Tibial nerve (tissue), 4 donors: ENCODE results near the gene CYTH1.

Source experiments
- CTCF ChIP-seq, 5 experiments: fragments of 200-600 bp in 3 of 5; fragments of 450-650 bp in 2 of 5; sonication (generic) in 3 of 5; IDR thresholded peaks; one replicate each; pipeline ENCODE4 v1.5.1; 2016 to 2019; ENCODE audit warnings: antibody characterized with exemption in 5 of 5, mild to moderate bottlenecking in 3 of 5, moderate library complexity in 2 of 5
- EP300 ChIP-seq, 2 donors: sonication (generic); formaldehyde crosslinking; IDR thresholded peaks; one replicate each; pipeline ENCODE4 v1.6.1; 2017; ENCODE audit warnings: antibody characterized with exemption in 2 of 2, mild to moderate bottlenecking in 1 of 2
- POLR2A ChIP-seq, 2 donors: fragments of 450-650 bp; IDR thresholded peaks; one replicate each; pipeline ENCODE4 v1.6.1; 2017; ENCODE audit warnings: antibody characterized with exemption in 2 of 2, mild to moderate bottlenecking in 2 of 2, moderate library complexity in 2 of 2

GRCh38 chr17:78665387-78665951 lies 116.6 kb downstream of the CYTH1 start:
- TF ChIP-seq CTCF (IDR thresholded peaks at IDR 0.05): no peak
- no peak for TF ChIP-seq POLR2A (IDR thresholded peaks at IDR 0.05)
- no peak for TF ChIP-seq EP300 (IDR thresholded peaks at IDR 0.05)
